HEK293T (cell line): Measurements from ENCODE around the gene BAIAP2.

ENCODE experiments used
- FOXM1 ChIP-seq: fragments of 450-650 bp; IDR thresholded peaks from 2 replicates; pipeline ENCODE4 v1.6.1; 2017; ENCODE audit warnings: mild to moderate bottlenecking, borderline replicate concordance
- HDGF ChIP-seq: fragments of 450-650 bp; IDR thresholded peaks from 2 replicates; pipeline ENCODE4 v1.6.1; 2017; ENCODE audit warnings: antibody characterized with exemption, borderline replicate concordance
- LEF1 ChIP-seq: fragments of 450-650 bp; IDR thresholded peaks from 2 replicates; pipeline ENCODE4 v1.6.1; 2017; ENCODE audit warnings: mild to moderate bottlenecking, borderline replicate concordance
- SP1 ChIP-seq: fragments of 450-650 bp; IDR thresholded peaks from 2 replicates; pipeline ENCODE4 v1.6.1; 2017
- ZNF384 ChIP-seq: fragments of 450-650 bp; IDR thresholded peaks from 2 replicates; pipeline ENCODE4 v1.6.1; 2016

GRCh38 chr17:81075307-81075706, 40.4 kb downstream of the BAIAP2 start:
- TF ChIP-seq FOXM1 (no peak), ZNF384 (no peak), HDGF (no peak), SP1 (no peak), LEF1 (no peak)
